NCI-H345 (cell line): ENCODE measurements around the gene BAG5.

Experiments
- DNase-seq: peaks from one replicate; lab custom pipeline; 2025; lab: John Stamatoyannopoulos, UW

The BAG5 gene

GRCh38 chr14:103509864-103510723, 52.4 kb downstream of the BAG5 start:
- no peak for DNase-seq

- no peak for DNase-seq
These were observed 53.7 kb downstream of the BAG5 start for GRCh38 chr14:103508521-103509329.

- DNase-seq = no peak
These were observed 54.7 kb downstream of the BAG5 start for GRCh38 chr14:103507751-103508150.
